Cardiac ventricle fibroblast (primary cell): ENCODE data around the gene UBE4B. TPM values are rescaled to one million over a fixed set of nuclear protein-coding genes. Genes with fewer than 3 reads are reported as not detected.

Experiments
- total RNA-seq: library from RNA; depleted of rRNA; stranded (reverse); fragments of >200 nt; gene quantifications from 2 replicates; pipeline ENCODE4 v1.2.3, GENCODE V29; 2015

The UBE4B gene
- 45.3 and 48.7 TPM in 2 replicates for total RNA-seq

DNA sequence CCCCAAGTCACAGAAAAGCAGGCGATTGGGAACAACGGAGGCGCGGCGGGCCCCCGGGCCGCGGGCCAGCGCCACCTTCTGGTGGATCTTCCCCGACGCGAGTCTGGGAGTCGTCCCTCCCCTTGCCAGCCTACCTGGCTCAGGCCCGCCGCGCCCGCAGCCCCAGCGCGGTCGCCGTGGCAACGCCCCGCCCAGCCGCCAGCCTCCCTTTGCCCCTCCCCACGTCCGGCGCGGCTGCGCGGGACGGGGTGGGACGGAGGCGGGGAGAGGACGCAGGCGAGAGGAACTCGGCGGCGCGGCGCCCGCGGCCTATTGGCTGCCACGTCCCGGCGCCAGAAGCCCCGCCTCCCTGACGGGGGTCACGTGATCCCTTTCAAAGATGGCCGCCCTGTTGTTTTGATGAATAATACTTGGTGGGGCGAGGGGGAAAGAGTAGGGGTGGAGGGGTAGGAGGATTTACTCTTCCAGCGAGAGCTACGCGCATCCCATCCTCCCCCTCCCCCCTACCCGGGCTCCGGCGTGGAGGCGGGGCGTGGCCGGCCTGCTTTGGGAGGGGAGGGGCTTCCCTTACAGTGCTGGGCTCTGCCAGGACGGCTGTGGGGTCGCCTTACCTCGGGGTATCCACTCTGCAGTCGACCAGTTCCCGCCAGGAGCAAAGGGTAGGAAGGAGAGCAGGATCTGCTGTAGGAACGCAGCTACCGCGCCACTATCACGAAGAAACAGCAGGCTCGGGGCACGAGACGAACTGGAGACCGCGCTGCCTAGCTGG lies at the start of gene UBE4B:
Gene UBE4B (plus strand): TSS at position 369 of the 769 bp plus-strand sequence. CDS start 713 bp downstream, outside the sequence.

DNA sequence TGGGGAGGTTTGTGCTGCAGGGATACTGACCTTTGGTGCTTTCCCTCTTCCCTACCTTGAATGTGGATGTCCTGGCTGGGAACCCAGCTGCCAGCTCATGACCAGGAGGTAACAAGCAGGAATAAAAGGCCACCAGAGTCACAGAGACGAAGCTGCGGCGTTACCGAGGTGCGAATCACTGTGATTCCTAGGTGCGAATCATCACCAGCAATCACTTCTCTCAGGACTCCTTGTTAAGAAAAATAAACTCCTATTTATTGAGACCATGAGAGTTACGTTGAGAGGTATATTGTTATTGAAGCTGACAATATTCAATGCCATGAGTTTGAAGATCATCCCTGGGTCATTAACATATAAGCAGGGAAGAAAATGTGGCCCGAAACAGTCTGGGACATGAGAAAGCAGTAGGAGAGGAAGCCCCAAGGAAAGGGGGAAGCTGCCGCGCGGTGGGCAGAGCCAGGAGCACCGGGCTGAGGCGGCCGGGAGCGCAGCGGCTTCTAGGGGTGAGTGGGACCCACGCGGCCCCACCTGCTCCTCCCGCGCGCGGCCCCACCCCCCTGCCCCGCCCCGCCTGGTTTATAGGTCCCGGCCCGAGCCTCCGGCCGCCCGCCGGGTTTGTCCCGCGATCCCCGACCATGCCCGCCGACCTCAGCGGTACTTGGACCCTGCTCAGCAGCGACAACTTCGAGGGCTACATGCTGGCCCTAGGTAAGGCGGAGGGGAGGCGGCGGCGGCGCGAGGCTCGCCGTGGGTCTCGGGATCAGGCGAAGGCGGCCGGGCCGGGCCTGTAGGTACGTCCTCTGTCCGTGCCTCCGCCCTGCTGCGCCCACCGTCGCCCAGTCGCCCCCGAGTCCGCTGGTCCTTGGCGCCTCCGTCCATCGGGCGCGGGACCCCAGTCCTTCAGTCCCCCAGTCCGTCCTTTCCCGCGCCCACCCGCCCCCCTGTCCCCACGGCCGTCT lies 35.9 kb upstream of the UBE4B start, which contains the start of gene RBP7:
Gene RBP7 (plus strand): TSS at position 605 of the 959 bp plus-strand sequence. CDS start 31 bp downstream, at position 636.

DNA sequence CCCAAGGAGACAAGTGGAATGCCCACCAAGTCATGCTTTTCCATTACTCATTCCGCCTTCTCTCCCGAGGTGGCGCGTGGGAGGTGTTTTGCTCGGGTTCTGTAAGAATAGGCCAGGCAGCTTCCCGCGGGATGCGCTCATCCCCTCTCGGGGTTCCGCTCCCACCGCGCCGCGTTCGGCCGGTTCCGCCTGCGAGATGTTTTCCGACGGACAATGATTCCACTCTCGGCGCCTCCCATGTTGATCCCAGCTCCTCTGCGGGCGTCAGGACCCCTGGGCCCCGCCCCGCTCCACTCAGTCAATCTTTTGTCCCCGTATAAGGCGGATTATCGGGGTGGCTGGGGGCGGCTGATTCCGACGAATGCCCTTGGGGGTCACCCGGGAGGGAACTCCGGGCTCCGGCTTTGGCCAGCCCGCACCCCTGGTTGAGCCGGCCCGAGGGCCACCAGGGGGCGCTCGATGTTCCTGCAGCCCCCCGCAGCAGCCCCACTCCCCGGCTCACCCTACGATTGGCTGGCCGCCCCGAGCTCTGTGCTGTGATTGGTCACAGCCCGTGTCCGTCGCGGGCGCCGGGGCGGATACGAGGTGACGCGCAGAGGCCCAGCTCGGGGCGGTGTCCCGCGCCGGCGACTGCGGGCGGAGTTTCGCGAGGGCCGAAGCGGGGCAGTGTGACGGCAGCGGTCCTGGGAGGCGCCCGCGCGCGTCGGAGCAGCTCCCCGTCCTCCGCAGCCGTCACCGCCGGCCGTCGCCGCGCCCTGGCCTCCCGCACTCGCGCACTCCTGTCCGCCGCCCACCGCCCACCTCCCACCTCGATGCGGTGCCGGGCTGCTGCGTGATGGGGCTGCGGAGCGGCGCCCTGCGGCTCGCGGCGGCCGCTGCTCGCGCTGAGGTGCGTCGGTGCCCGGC lies 177.4 kb downstream of the UBE4B start, which contains the start of gene KIF1B:
Gene KIF1B (plus strand): TSS at position 666 of the 906 bp plus-strand sequence. CDS start 21,759 bp downstream, outside the sequence.

Other genes starting within 250 kb of the UBE4B start
- 69.8 TPM in 2 replicates for gene CLSTN1, start 209.0 kb upstream of the UBE4B start, total RNA-seq
- gene CTNNBIP1, start 122.7 kb upstream of the UBE4B start, total RNA-seq: 16.1 and 19.5 TPM in 2 replicates
- 20.6 and 25.0 TPM in 2 replicates for gene LZIC, start 89.6 kb upstream of the UBE4B start, total RNA-seq
- 10.2 and 12.5 TPM in 2 replicates for gene NMNAT1, start 89.5 kb upstream of the UBE4B start, total RNA-seq
- not detected in 2 replicates for gene RBP7, start 35.7 kb upstream of the UBE4B start, total RNA-seq
- gene KIF1B, start 177.6 kb downstream of the UBE4B start, total RNA-seq: 18.4 and 25.1 TPM in 2 replicates